HepG2 (cell line): ENCODE results near the gene NAB2. TPM values are rescaled to one million over a fixed set of nuclear protein-coding genes. Genes with fewer than 3 reads are reported as not detected.

Experiments used
- BRF2 ChIP-seq: sonication (generic); formaldehyde crosslinking; IDR thresholded peaks from 2 replicates; pipeline ENCODE4 v1.8.1; 2022; ENCODE audit warnings: mild to moderate bottlenecking, missing genetic modification reagents
- EED ChIP-seq: sonication (generic); formaldehyde crosslinking; IDR thresholded peaks from 2 replicates; pipeline ENCODE4 v1.5.0; 2020; ENCODE audit warnings: mild to moderate bottlenecking, missing genetic modification reagents
- FOXP1 ChIP-seq, 2 experiments: fragments of 450-650 bp in 1 of 2; IDR thresholded peaks; 2 replicates each; pipeline ENCODE4 v1.6.1; 2017 to 2018; ENCODE audit warnings: antibody characterized with exemption in 1 of 2
- GTF2F1 ChIP-seq: fragments of 150-350 bp; IDR thresholded peaks from 2 replicates; pipeline ENCODE4 v1.6.1; 2014; ENCODE audit warnings: low read length
- MEIS1 ChIP-seq: sonication (generic); formaldehyde crosslinking; IDR thresholded peaks from 2 replicates; pipeline ENCODE4 v1.9.0; 2021; ENCODE audit warnings: mild to moderate bottlenecking, missing genetic modification reagents, moderate library complexity, borderline replicate concordance
- SCMH1 ChIP-seq: sonication (generic); formaldehyde crosslinking; IDR thresholded peaks from 2 replicates; pipeline ENCODE4 v1.9.0; 2021; ENCODE audit warnings: missing genetic modification reagents, mild to moderate bottlenecking, borderline replicate concordance
- SIN3A ChIP-seq: IDR thresholded peaks from 2 replicates; pipeline ENCODE4 v1.6.1; 2011; ENCODE audit warnings: low read depth, mild to moderate bottlenecking, control low read depth, low read length, borderline replicate concordance
- SMC3 ChIP-seq: IDR thresholded peaks from 2 replicates; pipeline ENCODE4 v1.6.1; 2011; ENCODE audit warnings: low read length, improper control_type of control experiment
- SRSF4 ChIP-seq: fragments of 200-400 bp; formaldehyde crosslinking; IDR thresholded peaks from one replicate; pipeline ENCODE4 v1.6.1; 2018; ENCODE audit warnings: mild to moderate bottlenecking, low read depth, low read length, moderate library complexity; ENCODE audit not compliant: poor library complexity, severe bottlenecking
- YEATS4 ChIP-seq: sonication (generic); formaldehyde crosslinking; IDR thresholded peaks from 2 replicates; pipeline ENCODE4 v1.4.0; 2020; ENCODE audit warnings: missing genetic modification reagents, borderline replicate concordance
- YY1 ChIP-seq: IDR thresholded peaks from 2 replicates; pipeline ENCODE4 v1.6.1; 2011; ENCODE audit warnings: low read length, low read depth, moderate library complexity, mild to moderate bottlenecking; ENCODE audit not compliant: insufficient read depth, insufficient replicate concordance
- ZBTB2 ChIP-seq: sonication (generic); formaldehyde crosslinking; IDR thresholded peaks from 2 replicates; pipeline ENCODE4 v1.8.0; 2022; ENCODE audit warnings: low read depth, missing genetic modification reagents
- ZKSCAN8 ChIP-seq: IDR thresholded peaks from 2 replicates; pipeline ENCODE4 v1.6.1; 2016; ENCODE audit warnings: borderline replicate concordance, missing genetic modification reagents, missing compliant biosample characterization
- ZNF101 ChIP-seq: sonication (generic); formaldehyde crosslinking; IDR thresholded peaks from 2 replicates; pipeline ENCODE4 v1.4.0; 2020; ENCODE audit warnings: mild to moderate bottlenecking, low read depth, missing genetic modification reagents, borderline replicate concordance
- ZNF296 ChIP-seq: sonication (generic); formaldehyde crosslinking; conservative IDR thresholded peaks from 2 replicates; pipeline ENCODE4 v1.5.0; 2020; ENCODE audit warnings: mild to moderate bottlenecking, missing genetic modification reagents
- ZNF724P ChIP-seq: sonication (generic); formaldehyde crosslinking; IDR thresholded peaks from 2 replicates; pipeline ENCODE4 v1.8.0; 2022; ENCODE audit warnings: missing genetic modification reagents, borderline replicate concordance
- ZNF737 ChIP-seq: sonication (generic); formaldehyde crosslinking; IDR thresholded peaks from 2 replicates; pipeline ENCODE4 v1.5.0; 2020; ENCODE audit warnings: missing genetic modification reagents, mild to moderate bottlenecking, borderline replicate concordance
- ZNF776 ChIP-seq: sonication (generic); formaldehyde crosslinking; IDR thresholded peaks from 2 replicates; pipeline ENCODE4 v1.4.0; 2020; ENCODE audit warnings: mild to moderate bottlenecking, missing genetic modification reagents
- ZNF879 ChIP-seq: sonication (generic); formaldehyde crosslinking; IDR thresholded peaks from 2 replicates; pipeline ENCODE4 v1.8.1; 2023; ENCODE audit warnings: missing genetic modification reagents
- polyA plus RNA-seq, 8 experiments: library from polyadenylated mRNA; depleted of rRNA in 3 of 8; stranded (reverse) in 7 of 8; unstranded in 1 of 8; fragments of >200 nt; fragmentation: Illumina TruSeq in 4 of 8; extraction: Trizol in 4 of 8; gene quantifications; 2 replicates each; pipeline versions ENCODE4 v1.2.1 to v1.2.3, GENCODE V29; 2011 to 2016; ENCODE audit warnings: low read depth in 4 of 8, missing spikeins in 1 of 8, mixed read lengths in 1 of 8; ENCODE audit not compliant: insufficient read depth in 1 of 8
- total RNA-seq, 5 experiments: library from RNA; depleted of rRNA; stranded (reverse); fragments of >200 nt; fragmentation: Illumina TruSeq; extraction: Trizol; gene quantifications; 2 replicates each; pipeline ENCODE4 v1.2.3, GENCODE V29; 2016; ENCODE audit warnings: low read depth in 1 of 5
- TF ChIP-seq, protein P1 (sequence below): sonication (generic); formaldehyde crosslinking; conservative IDR thresholded peaks from 2 replicates; pipeline ENCODE4 v1.8.0; 2022; ENCODE audit warnings: missing genetic modification reagents

Gene NAB2
- total and polyA plus RNA-seq, 2 of the 13 experiments (the other 11 are each of a cell fraction or from before 2014, with no cell fraction given): 11.7 to 12.9 TPM

GRCh38 chr12:57093415-57094207, 4.7 kb downstream of the NAB2 start (continued):
- TF ChIP-seq EED (CRISPR knock-in tag) (no peak), SMC3 (peak; percentile 16; the same call in 1 of the 2 replicates), ZNF879 (no peak), YY1 (no peak), FOXP1 (IDR thresholded peaks at IDR 0.05) (no peak), FOXP1 (CRISPR knock-in tag; IDR thresholded peaks at IDR 0.05) (no peak), ZNF724P (CRISPR knock-in tag) (no peak), ZNF296 (CRISPR knock-in tag) (no peak), GTF2F1 (no peak), SRSF4 (no peak), SIN3A (no peak), BRF2 (no peak), ZNF776 (CRISPR knock-in tag) (no peak), ZNF101 (no peak), YEATS4 (CRISPR knock-in tag) (no peak), MEIS1 (CRISPR knock-in tag) (0 out of 2 replicates have a peak, but pooled peaks have one; percentile 28), ZNF737 (CRISPR knock-in tag) (no peak), ZKSCAN8 (no peak), ZBTB2 (no peak), SCMH1 (CRISPR knock-in tag) (no peak)
- TF ChIP-seq, protein P1, sequence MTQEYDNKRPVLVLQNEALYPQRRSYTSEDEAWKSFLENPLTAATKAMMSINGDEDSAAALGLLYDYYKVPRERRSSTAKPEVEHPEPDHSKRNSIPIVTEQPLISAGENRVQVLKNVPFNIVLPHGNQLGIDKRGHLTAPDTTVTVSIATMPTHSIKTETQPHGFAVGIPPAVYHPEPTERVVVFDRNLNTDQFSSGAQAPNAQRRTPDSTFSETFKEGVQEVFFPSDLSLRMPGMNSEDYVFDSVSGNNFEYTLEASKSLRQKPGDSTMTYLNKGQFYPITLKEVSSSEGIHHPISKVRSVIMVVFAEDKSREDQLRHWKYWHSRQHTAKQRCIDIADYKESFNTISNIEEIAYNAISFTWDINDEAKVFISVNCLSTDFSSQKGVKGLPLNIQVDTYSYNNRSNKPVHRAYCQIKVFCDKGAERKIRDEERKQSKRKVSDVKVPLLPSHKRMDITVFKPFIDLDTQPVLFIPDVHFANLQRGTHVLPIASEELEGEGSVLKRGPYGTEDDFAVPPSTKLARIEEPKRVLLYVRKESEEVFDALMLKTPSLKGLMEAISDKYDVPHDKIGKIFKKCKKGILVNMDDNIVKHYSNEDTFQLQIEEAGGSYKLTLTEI (CRISPR knock-in tag): no peak
